Measurements from ENCODE around the gene PRKD2. TPM values are rescaled to one million over a fixed set of nuclear protein-coding genes. Genes with fewer than 3 reads are reported as not detected.

The PRKD2 gene
- total and polyA plus RNA-seq, 2 of the 8 experiments (the other 6 are each of a cell fraction or from before 2014, with no cell fraction given), result 24.4 to 63.8 TPM

- H3K9ac ChIP-seq (replicated peaks in 1 of 4; ENCODE audit: extremely low read depth in 1 of 4, low read depth in 3 of 4, low read length in 3 of 4), result no peak overlapping the region
Observed at GRCh38 chr19:46634656-46635218, 82.2 kb downstream of the PRKD2 start.

More at GRCh38 chr19:46634656-46635218, 82.2 kb downstream of the PRKD2 start:
- Histone ChIP-seq H3K4me1 (replicated peaks in 1 of 4; ENCODE audit: control insufficient read depth in 3 of 4, insufficient read depth in 4 of 4, low read length in 3 of 4) (peaks cover 0 to 25% (median 16%) of the 10 kb centered on the region in 4 experiments; a peak in 6 of 7 replicates), H3K27me3 (replicated peaks in 1 of 4; ENCODE audit: control insufficient read depth in 3 of 4, extremely low read depth in 1 of 4, insufficient read depth in 3 of 4, low read length in 3 of 4) (peaks cover 5 to 50% (median 42%) of the 10 kb centered on the region in 4 experiments), H3K27ac (ENCODE audit: low read depth, low read length) (no peak overlapping the region), H3K4ac (replicated peaks; ENCODE audit: insufficient read length, low read depth, low read length) (no peak overlapping the region), H3K9me3 (ENCODE audit: insufficient read depth in 2 of 2, low read depth in 1 of 2, low read length in 1 of 2) (no peaks in the 10 kb centered on the region), H2BK5ac (ENCODE audit: low read depth, low read length) (no peak overlapping the region), H3K56ac (replicated peaks; ENCODE audit: insufficient read length, low read depth, low read length) (no peak overlapping the region), H3K23ac (ENCODE audit: insufficient read length) (no peak overlapping the region), H3K36me3 (ENCODE audit: control insufficient read depth in 2 of 4, insufficient read depth in 4 of 4, low read length in 3 of 4) (no peaks in the 10 kb centered on the region), H2BK120ac (replicated peaks; ENCODE audit: low read depth, low read length) (no peak overlapping the region), H2BK20ac (ENCODE audit: low read length) (no peak overlapping the region), H4K91ac (replicated peaks; ENCODE audit: insufficient read length, low read length) (no peak overlapping the region), H3K4me3 (ENCODE audit: extremely low read depth in 1 of 4, insufficient read depth in 2 of 4, low read depth in 3 of 4, low read length in 4 of 4) (peak overlapping the region; percentile 47 to 97 (median 58)), H4K20me1 (replicated peaks in 1 of 2; ENCODE audit: control insufficient read depth in 1 of 2, insufficient read depth in 2 of 2, low read length in 2 of 2) (peaks cover 0 to 11% of the 10 kb centered on the region in 2 experiments), H4K8ac (ENCODE audit: extremely low read depth, insufficient read depth, low read length) (no peak overlapping the region), H3K4me2 (ENCODE audit: insufficient read depth in 1 of 2, low read depth in 2 of 2, low read length in 2 of 2) (peak overlapping the region; percentile 82 to 87), H2BK12ac (ENCODE audit: low read depth, low read length) (no peak overlapping the region), H2BK15ac (ENCODE audit: low read length) (no peak overlapping the region), H3K79me1 (ENCODE audit: low read depth, low read length) (no peaks in the 10 kb centered on the region; the same call in 1 of the 2 replicates), H3K79me2 (ENCODE audit: control insufficient read depth in 1 of 2, insufficient read depth in 2 of 2, low read length in 2 of 2) (no peaks in the 10 kb centered on the region), H2AK5ac (ENCODE audit: low read depth, low read length) (no peak overlapping the region), H3K18ac (ENCODE audit: extremely low read depth, low read length) (peak overlapping the region; percentile 48; the same call in 1 of the 2 replicates), H2AFZ (ENCODE audit: low read length) (no peak overlapping the region), H3K14ac (ENCODE audit: insufficient read length) (no peak overlapping the region), H4K5ac (ENCODE audit: insufficient read length, low read depth, low read length) (no peak overlapping the region), H3K23me2 (ENCODE audit: low read depth, low read length) (peaks cover 23% of the 10 kb centered on the region)
- FAIRE-seq (no peak), DNase-seq (ENCODE audit: low read depth in 1 of 2, low spot score in 2 of 2) (no peak)
- WGBS, 2 experiments (ENCODE audit: extremely low coverage in 1 of 2, insufficient coverage in 1 of 2, insufficient read length in 1 of 2, insufficient replicate concordance in 2 of 2, low coverage in 1 of 2, low lambda C conversion rate in 2 of 2, missing lambda C conversion rate in 1 of 2), result 11% methylated on average over 8 of the region's 23 CpGs; no CpG with 5 or more reads in 1 of the 2 experiments
- CTCF ChIA-PET (ENCODE audit: partially characterized antibody), result interaction anchor here (0.6 to 15.3 kb wide), 3 partner anchors 18 to 367 kb away, joined by 6 to 309 read pairs (median 56); partner anchors contain the start of gene DACT3
- POLR2A ChIA-PET (ENCODE audit: partially characterized antibody), result interaction anchor here (1.3 to 1.4 kb wide), 2 partner anchors 24 to 25 kb away, joined by 3 to 4 read pairs; no protein-coding TSS in a partner anchor
- TF ChIP-seq JUN (IDR thresholded peaks at IDR 0.05; ENCODE audit: low read depth, low read length), result no peak
- 0 out of 2 replicates have a peak, but pooled peaks have one; percentile 33 for TF ChIP-seq PHF8 (conservative IDR thresholded peaks at IDR 0.05; ENCODE audit: low read depth, low read length)
- no peak for TF ChIP-seq CBX5 (IDR thresholded peaks at IDR 0.05; ENCODE audit: low read depth, low read length)
- TF ChIP-seq POLR2A (IDR thresholded peaks at IDR 0.05; ENCODE audit: control extremely low read depth in 1 of 2, low read depth in 2 of 2, low read length in 2 of 2), result no peak
- TF ChIP-seq KDM4A (IDR thresholded peaks at IDR 0.05; ENCODE audit: low read depth, low read length, severe bottlenecking), result peak; percentile 48
- 0 out of 2 replicates have a peak, but pooled peaks have one; percentile 11 for TF ChIP-seq YY1 (IDR thresholded peaks at IDR 0.05; ENCODE audit: low read depth, low read length)
- no peak for TF ChIP-seq ZNF274 (IDR thresholded peaks at IDR 0.05; ENCODE audit: borderline replicate concordance, extremely low read depth, low read length)

All from H1 (cell line).